ENCODE data around the gene HEPACAM2. TPM values are rescaled to one million over a fixed set of nuclear protein-coding genes. Genes with fewer than 3 reads are reported as not detected.

The HEPACAM2 gene
- total RNA-seq, 1 experiment from 2014 or later: not detected

DNA sequence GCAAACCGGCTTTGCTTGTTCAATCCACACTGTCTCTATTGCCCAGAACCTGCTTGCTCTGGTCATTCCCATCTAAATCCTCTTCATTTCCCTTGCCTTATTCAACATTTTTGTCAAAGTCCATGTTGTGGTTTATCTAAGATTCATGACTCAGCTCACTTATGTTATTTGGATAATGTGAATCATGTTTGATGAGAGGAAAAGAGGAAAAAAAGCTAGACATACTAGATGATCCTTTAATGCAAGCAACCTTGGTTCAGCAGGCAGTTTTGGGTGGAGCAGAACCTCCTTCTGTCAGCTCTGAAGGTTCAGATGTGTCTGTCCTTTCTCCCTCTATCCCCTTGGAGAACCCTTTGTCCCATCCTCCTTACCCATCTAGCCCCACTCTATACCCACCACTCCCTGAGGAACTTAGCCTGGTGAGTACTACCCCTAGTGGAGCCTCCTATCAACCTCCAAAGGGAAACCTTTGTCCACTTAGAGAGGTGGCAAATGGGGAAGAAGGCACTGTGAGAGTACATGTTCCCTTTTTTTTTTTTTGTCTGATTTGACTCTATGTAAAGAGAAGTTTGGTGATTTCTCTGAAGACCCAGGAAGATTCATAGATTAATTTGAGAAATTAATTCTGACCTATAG is 76.0 kb downstream of the HEPACAM2 start:
- H3K9me3 Mint-ChIP-seq: no peaks in the 10 kb centered on the region
- ATAC-seq: no peak
- H3K27me3 Mint-ChIP-seq (ENCODE audit: low read depth): no peaks in the 10 kb centered on the region; the same call in 1 of the 2 replicates
- DNase-seq (ENCODE audit: low spot score): no peak
- H3K36me3 Mint-ChIP-seq: no peaks in the 10 kb centered on the region
- TF ChIP-seq MYBL2 (CRISPR knock-in tag; IDR thresholded peaks at IDR 0.05): no peak
- TF ChIP-seq, protein P1, sequence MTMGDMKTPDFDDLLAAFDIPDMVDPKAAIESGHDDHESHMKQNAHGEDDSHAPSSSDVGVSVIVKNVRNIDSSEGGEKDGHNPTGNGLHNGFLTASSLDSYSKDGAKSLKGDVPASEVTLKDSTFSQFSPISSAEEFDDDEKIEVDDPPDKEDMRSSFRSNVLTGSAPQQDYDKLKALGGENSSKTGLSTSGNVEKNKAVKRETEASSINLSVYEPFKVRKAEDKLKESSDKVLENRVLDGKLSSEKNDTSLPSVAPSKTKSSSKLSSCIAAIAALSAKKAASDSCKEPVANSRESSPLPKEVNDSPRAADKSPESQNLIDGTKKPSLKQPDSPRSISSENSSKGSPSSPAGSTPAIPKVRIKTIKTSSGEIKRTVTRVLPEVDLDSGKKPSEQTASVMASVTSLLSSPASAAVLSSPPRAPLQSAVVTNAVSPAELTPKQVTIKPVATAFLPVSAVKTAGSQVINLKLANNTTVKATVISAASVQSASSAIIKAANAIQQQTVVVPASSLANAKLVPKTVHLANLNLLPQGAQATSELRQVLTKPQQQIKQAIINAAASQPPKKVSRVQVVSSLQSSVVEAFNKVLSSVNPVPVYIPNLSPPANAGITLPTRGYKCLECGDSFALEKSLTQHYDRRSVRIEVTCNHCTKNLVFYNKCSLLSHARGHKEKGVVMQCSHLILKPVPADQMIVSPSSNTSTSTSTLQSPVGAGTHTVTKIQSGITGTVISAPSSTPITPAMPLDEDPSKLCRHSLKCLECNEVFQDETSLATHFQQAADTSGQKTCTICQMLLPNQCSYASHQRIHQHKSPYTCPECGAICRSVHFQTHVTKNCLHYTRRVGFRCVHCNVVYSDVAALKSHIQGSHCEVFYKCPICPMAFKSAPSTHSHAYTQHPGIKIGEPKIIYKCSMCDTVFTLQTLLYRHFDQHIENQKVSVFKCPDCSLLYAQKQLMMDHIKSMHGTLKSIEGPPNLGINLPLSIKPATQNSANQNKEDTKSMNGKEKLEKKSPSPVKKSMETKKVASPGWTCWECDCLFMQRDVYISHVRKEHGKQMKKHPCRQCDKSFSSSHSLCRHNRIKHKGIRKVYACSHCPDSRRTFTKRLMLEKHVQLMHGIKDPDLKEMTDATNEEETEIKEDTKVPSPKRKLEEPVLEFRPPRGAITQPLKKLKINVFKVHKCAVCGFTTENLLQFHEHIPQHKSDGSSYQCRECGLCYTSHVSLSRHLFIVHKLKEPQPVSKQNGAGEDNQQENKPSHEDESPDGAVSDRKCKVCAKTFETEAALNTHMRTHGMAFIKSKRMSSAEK (CRISPR knock-in tag; IDR thresholded peaks at IDR 0.05; ENCODE audit: borderline replicate concordance): no peak
- TF ChIP-seq, protein P2, sequence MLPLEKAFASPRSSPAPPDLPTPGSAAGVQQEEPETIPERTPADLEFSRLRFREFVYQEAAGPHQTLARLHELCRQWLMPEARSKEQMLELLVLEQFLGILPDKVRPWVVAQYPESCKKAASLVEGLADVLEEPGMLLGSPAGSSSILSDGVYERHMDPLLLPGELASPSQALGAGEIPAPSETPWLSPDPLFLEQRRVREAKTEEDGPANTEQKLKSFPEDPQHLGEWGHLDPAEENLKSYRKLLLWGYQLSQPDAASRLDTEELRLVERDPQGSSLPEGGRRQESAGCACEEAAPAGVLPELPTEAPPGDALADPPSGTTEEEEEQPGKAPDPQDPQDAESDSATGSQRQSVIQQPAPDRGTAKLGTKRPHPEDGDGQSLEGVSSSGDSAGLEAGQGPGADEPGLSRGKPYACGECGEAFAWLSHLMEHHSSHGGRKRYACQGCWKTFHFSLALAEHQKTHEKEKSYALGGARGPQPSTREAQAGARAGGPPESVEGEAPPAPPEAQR (CRISPR knock-in tag; IDR thresholded peaks at IDR 0.05): no peak
- TF ChIP-seq FOXK1 (CRISPR knock-in tag; IDR thresholded peaks at IDR 0.05): no peak
- TF ChIP-seq, protein P3, sequence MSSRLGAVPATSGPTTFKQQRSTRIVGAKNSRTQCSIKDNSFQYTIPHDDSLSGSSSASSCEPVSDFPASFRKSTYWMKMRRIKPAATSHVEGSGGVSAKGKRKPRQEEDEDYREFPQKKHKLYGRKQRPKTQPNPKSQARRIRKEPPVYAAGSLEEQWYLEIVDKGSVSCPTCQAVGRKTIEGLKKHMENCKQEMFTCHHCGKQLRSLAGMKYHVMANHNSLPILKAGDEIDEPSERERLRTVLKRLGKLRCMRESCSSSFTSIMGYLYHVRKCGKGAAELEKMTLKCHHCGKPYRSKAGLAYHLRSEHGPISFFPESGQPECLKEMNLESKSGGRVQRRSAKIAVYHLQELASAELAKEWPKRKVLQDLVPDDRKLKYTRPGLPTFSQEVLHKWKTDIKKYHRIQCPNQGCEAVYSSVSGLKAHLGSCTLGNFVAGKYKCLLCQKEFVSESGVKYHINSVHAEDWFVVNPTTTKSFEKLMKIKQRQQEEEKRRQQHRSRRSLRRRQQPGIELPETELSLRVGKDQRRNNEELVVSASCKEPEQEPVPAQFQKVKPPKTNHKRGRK (CRISPR knock-in tag; IDR thresholded peaks at IDR 0.05; ENCODE audit: borderline replicate concordance): no peak
- no peak for TF ChIP-seq NFE2L1 (CRISPR knock-in tag; IDR thresholded peaks at IDR 0.05)
- no peak for TF ChIP-seq NFYB (CRISPR knock-in tag; conservative IDR thresholded peaks at IDR 0.05; ENCODE audit: low read depth)
- TF ChIP-seq, protein P4, sequence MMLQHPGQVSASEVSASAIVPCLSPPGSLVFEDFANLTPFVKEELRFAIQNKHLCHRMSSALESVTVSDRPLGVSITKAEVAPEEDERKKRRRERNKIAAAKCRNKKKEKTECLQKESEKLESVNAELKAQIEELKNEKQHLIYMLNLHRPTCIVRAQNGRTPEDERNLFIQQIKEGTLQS (CRISPR knock-in tag; conservative IDR thresholded peaks at IDR 0.05): no peak
- TF ChIP-seq NR3C1 (CRISPR knock-in tag; conservative IDR thresholded peaks at IDR 0.05; ENCODE audit: low read depth): no peak
- no peak for TF ChIP-seq GRHL2 (CRISPR knock-in tag; IDR thresholded peaks at IDR 0.05; ENCODE audit: insufficient replicate concordance, severe bottlenecking)
- TF ChIP-seq FOXJ3 (CRISPR knock-in tag; IDR thresholded peaks at IDR 0.05; ENCODE audit: borderline replicate concordance): no peak
- TF ChIP-seq OVOL2 (CRISPR knock-in tag; IDR thresholded peaks at IDR 0.05; ENCODE audit: borderline replicate concordance): no peak
- TF ChIP-seq, protein P5, sequence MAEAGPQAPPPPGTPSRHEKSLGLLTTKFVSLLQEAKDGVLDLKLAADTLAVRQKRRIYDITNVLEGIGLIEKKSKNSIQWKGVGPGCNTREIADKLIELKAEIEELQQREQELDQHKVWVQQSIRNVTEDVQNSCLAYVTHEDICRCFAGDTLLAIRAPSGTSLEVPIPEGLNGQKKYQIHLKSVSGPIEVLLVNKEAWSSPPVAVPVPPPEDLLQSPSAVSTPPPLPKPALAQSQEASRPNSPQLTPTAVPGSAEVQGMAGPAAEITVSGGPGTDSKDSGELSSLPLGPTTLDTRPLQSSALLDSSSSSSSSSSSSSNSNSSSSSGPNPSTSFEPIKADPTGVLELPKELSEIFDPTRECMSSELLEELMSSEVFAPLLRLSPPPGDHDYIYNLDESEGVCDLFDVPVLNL (CRISPR knock-in tag; IDR thresholded peaks at IDR 0.05; ENCODE audit: borderline replicate concordance, low read depth): no peak
- TF ChIP-seq, protein P6, sequence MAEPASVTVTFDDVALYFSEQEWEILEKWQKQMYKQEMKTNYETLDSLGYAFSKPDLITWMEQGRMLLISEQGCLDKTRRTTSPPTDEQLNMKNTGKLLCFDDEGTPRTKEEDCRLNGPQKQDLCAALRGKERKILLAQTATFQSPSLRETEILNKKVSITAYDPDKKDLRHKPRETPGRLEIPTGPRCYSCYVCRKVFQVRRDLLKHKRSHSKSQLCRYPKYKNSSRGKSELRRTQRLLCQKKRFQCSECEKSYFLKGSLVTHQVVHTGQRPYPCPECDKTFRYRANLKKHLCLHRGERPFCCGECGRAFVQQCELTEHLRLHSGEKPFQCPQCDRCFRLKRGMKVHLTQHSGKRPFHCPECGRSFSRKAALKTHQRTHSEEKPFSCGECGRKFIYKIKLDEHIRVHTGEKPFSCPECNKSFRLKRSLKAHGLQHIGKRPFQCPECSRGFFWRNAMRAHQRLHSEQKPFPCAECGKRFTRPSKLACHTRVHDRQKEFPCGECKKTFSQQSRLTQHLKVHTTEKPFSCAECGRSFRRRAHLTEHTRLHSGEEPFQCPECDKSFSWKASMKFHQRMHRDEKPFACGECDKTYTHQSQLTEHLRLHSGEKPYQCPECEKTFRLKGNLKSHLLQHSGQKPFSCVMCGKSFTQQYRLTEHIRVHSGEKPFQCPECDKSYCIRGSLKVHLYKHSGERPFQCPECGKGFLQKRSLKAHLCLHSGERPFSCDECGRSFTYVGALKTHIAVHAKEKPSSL (CRISPR knock-in tag; conservative IDR thresholded peaks at IDR 0.05): no peak
- CTCF ChIA-PET: no interaction called here
- no peak overlapping the region for H3K4me3 Mint-ChIP-seq
- peaks cover 7% of the 10 kb centered on the region; the same call in 1 of the 2 replicates for H3K4me1 Mint-ChIP-seq
- no peak overlapping the region for H3K27ac Mint-ChIP-seq
- POLR2A ChIA-PET: no interaction called here

Data from WTC11 (cell line).